ENCODE results near the gene PRPF18. TPM values are rescaled to one million over a fixed set of nuclear protein-coding genes. Genes with fewer than 3 reads are reported as not detected.

The PRPF18 gene
- total and polyA plus RNA-seq, 2 donors (not counting 1 experiment from before 2014, with no cell fraction given) = 12.2 to 28.9 TPM

- Mint-ChIP-seq H3K27ac (no peak overlapping the region), H3K4me1 (no peaks in the 10 kb centered on the region), H3K27me3 (peaks cover 15% of the 10 kb centered on the region), H3K9me3 (ENCODE audit: insufficient read depth) (no peaks in the 10 kb centered on the region), H3K4me3 (no peak overlapping the region)
- H3K9me3 ChIP-seq (ENCODE audit: control extremely low read depth in 1 of 3, control insufficient read depth in 2 of 3, insufficient read depth in 1 of 3, low read length in 2 of 3) = no peaks in the 10 kb centered on the region
- ChIA-PET POLR2A (no interaction called here), CTCF (no interaction called here)
- H3K4me1 ChIP-seq (ENCODE audit: control insufficient read depth in 2 of 2, insufficient read depth in 2 of 2, low read length in 2 of 2) = no peaks in the 10 kb centered on the region
- ATAC-seq (ENCODE audit: low read depth) = no peak
- H3K4me3 ChIP-seq (ENCODE audit: control extremely low read depth in 1 of 5, extremely low read depth in 1 of 5, insufficient read depth in 1 of 5, low read depth in 2 of 5, low read length in 4 of 5) = no peak overlapping the region
- H3K9ac ChIP-seq (ENCODE audit: low read length) = no peak overlapping the region
- H3K27me3 ChIP-seq (replicated peaks in 1 of 4; ENCODE audit: control extremely low read depth in 1 of 4, control insufficient read depth in 3 of 4, insufficient read depth in 4 of 4, low read length in 3 of 4) = peaks cover 0 to 5% (median under 1%) of the 10 kb centered on the region in 4 experiments
- H3K4me2 ChIP-seq (replicated peaks; ENCODE audit: low read depth, low read length, poor library complexity, severe bottlenecking) = no peak overlapping the region
- no peaks in the 10 kb centered on the region for H3K79me2 ChIP-seq (ENCODE audit: control insufficient read depth, insufficient read depth, low read length)
- 100% methylated on average over 2 of the region's 8 CpGs for WGBS (ENCODE audit: insufficient coverage)
- H3K27ac ChIP-seq (ENCODE audit: low read length in 2 of 2) = no peak overlapping the region
- intact Hi-C loops (cut with micrococcal nuclease) = no loop called here
- no peak for DNase-seq
- TF ChIP-seq EZH2 (IDR thresholded peaks at IDR 0.05; ENCODE audit: borderline replicate concordance, insufficient read depth, low read depth, low read length, poor library complexity, severe bottlenecking) = no peak
- TF ChIP-seq CTCF (IDR thresholded peaks at IDR 0.05) = no peak
- H2AFZ ChIP-seq (ENCODE audit: insufficient read depth, low read depth, low read length, poor library complexity, severe bottlenecking) = no peak overlapping the region
- no peaks in the 10 kb centered on the region for H4K20me1 ChIP-seq (ENCODE audit: control insufficient read depth, insufficient read depth, low read length, poor library complexity, severe bottlenecking)
- no peaks in the 10 kb centered on the region for H3K36me3 ChIP-seq (replicated peaks in 1 of 2; ENCODE audit: control extremely low read depth in 1 of 2, control insufficient read depth in 1 of 2, extremely low read depth in 1 of 2, insufficient read depth in 2 of 2, low read length in 1 of 2)
Observed at GRCh38 chr10:13673156-13673555, 86.4 kb downstream of the PRPF18 start.

GRCh38 chr10:13674645-13675588, 88.2 kb downstream of the PRPF18 start:
- Histone ChIP-seq H3K79me2 (ENCODE audit: control insufficient read depth, insufficient read depth, low read length) (no peaks in the 10 kb centered on the region), H3K4me3 (ENCODE audit: control extremely low read depth in 1 of 5, extremely low read depth in 1 of 5, insufficient read depth in 1 of 5, low read depth in 2 of 5, low read length in 4 of 5) (no peak overlapping the region), H3K36me3 (replicated peaks in 1 of 2; ENCODE audit: control extremely low read depth in 1 of 2, control insufficient read depth in 1 of 2, extremely low read depth in 1 of 2, insufficient read depth in 2 of 2, low read length in 1 of 2) (no peaks in the 10 kb centered on the region), H3K9ac (ENCODE audit: low read length) (no peak overlapping the region), H3K4me1 (ENCODE audit: control insufficient read depth in 2 of 2, insufficient read depth in 2 of 2, low read length in 2 of 2) (no peaks in the 10 kb centered on the region), H3K27me3 (replicated peaks in 1 of 4; ENCODE audit: control extremely low read depth in 1 of 4, control insufficient read depth in 3 of 4, insufficient read depth in 4 of 4, low read length in 3 of 4) (peaks cover 0 to 8% (median 1%) of the 10 kb centered on the region in 4 experiments), H3K27ac (ENCODE audit: low read length in 2 of 2) (no peak overlapping the region), H3K9me3 (ENCODE audit: control extremely low read depth in 1 of 3, control insufficient read depth in 2 of 3, insufficient read depth in 1 of 3, low read length in 2 of 3) (no peaks in the 10 kb centered on the region), H3K4me2 (replicated peaks; ENCODE audit: low read depth, low read length, poor library complexity, severe bottlenecking) (no peak overlapping the region), H2AFZ (ENCODE audit: insufficient read depth, low read depth, low read length, poor library complexity, severe bottlenecking) (no peak overlapping the region), H4K20me1 (ENCODE audit: control insufficient read depth, insufficient read depth, low read length, poor library complexity, severe bottlenecking) (no peaks in the 10 kb centered on the region)
- H3K27me3 Mint-ChIP-seq = peaks cover 19% of the 10 kb centered on the region
- ATAC-seq (ENCODE audit: low read depth) (no peak), DNase-seq (no peak)
- 77% methylated on average over 16 of the region's 20 CpGs for WGBS (ENCODE audit: insufficient coverage)
- no peaks in the 10 kb centered on the region for H3K4me1 Mint-ChIP-seq
- intact Hi-C loops (cut with micrococcal nuclease) = no loop called here
- POLR2A ChIA-PET = no interaction called here
- H3K4me3 Mint-ChIP-seq = no peak overlapping the region
- CTCF ChIA-PET = interaction anchor here (1.4 kb wide), 1 partner anchor 16 kb away, joined by 5 read pairs; no protein-coding TSS in a partner anchor
- TF ChIP-seq EZH2 (IDR thresholded peaks at IDR 0.05; ENCODE audit: borderline replicate concordance, insufficient read depth, low read depth, low read length, poor library complexity, severe bottlenecking) (no peak), CTCF (IDR thresholded peaks at IDR 0.05) (no peak)
- no peak overlapping the region for H3K27ac Mint-ChIP-seq
- H3K9me3 Mint-ChIP-seq (ENCODE audit: insufficient read depth) = no peaks in the 10 kb centered on the region
